NCI-H2196 treated with DMSO at 0.1 percent for 48 hours (cell line): ENCODE results near the gene HSD3B2.

Experiments used
- DNase-seq: peaks from one replicate; lab custom pipeline; 2025; ENCODE audit not compliant: unreplicated experiment; lab: John Stamatoyannopoulos, UW

The HSD3B2 gene

DNA sequence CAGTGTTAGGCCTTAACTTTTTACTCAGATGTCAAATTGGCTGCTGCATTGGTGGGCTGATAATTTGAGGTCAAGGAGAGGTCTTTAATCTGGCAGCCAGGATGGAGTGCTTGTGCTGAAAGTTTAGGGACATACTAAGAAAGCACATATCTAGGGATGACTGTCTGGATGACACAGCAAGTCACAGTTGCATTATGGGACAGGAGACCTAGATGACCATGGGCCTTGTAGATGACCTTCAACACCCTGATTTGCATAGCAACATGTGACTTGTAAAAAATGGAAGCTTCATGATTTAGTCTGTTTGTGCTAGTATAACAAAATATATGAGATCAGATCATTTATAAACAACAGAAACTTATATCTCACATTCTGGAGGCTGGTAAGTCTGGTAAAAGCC lies 18.0 kb upstream of the HSD3B2 start:
- DNase-seq: no peak

GRCh38 chr1:119397986-119398385 lies 17.0 kb upstream of the HSD3B2 start:
- no peak for DNase-seq

DNA sequence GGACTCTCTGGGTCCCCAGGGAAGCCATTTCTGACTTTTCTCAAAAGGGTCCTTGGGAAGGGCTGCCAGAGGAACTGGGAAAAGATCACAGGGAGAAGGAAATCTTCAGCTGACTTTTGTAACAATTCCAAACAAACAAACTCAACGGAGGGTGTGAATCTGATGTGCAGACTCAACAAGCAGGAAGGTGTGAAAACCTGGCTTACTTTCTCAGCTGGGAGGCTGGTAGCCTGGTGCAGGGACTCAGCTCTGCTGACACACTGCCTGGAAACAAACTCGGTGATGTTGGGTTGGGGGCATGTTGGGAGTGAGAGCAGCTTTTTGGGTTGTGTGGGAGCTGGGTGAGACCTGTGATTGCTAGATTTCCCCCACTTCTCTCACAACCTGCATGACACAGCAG lies 10.2 kb upstream of the HSD3B2 start:
- no peak for DNase-seq

GRCh38 chr1:119409731-119410130 lies 5.2 kb upstream of the HSD3B2 start:
- no peak for DNase-seq

DNA sequence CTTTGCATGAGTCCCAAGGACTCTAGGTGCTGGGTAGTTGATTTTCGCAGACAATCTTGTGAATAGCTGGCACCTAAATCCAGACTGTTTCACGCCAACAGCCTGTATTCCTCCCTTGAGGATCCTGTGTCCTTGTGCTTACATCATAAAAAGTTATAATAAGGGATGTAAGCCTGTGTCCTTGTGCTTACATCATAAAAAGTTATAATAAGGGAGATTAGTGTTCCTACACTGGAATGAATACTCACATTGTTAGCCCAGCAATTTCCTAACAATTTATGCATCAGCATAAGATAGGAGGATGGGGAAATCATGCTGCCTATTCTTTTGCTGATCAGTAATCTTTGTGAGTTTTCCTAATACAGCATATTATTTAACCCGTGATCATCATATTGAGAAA lies 4.0 kb upstream of the HSD3B2 start:
- DNase-seq: no peak

DNA sequence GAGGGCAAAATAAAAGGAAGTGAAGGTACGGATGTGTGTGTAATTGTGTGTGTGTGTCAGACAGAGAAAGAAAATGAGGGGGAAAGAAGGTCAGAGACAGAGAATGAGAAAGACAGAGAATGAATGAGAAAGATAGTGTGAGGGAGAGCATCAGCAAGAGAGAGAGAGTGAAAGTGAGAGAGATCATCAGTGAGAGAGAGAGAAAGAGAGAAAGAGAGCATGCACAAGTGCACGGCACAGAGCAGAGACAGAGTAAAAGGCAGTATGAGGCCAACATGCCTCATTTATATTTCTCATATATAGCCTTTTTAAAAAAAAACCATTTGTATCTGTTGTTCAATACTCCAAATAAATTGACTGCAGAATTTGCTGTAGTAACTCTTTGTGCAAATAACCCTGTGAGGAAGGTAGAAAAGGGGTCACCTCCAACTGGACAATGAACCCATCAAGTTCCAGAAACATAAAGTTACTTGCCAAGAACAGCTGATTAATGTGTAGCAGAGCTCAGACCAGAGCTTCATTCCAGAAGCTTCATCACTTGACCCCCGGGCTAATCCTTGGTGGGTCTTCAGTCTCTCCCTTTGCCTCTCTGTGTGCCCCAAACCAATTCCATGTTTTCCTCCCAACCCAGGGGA lies 1.2 kb downstream of the HSD3B2 start:
- DNase-seq: no peak

DNA sequence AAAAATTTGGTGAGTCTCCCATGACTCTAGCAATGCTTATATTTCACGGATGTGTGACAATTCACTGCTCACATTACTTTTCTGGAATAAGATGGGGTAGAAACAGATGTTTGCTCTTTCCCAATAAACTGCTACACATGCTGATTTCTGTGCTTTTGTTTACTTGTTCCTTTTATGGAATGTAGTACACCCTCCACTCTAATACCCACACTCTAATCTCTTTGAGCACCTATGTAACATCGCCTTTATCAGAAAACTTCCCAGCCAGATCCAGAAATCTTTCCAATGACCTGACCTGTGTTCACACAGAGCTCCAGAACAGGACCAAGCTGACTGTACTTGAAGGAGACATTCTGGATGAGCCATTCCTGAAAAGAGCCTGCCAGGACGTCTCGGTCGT lies 4.2 kb downstream of the HSD3B2 start:
- DNase-seq: no peak

DNA sequence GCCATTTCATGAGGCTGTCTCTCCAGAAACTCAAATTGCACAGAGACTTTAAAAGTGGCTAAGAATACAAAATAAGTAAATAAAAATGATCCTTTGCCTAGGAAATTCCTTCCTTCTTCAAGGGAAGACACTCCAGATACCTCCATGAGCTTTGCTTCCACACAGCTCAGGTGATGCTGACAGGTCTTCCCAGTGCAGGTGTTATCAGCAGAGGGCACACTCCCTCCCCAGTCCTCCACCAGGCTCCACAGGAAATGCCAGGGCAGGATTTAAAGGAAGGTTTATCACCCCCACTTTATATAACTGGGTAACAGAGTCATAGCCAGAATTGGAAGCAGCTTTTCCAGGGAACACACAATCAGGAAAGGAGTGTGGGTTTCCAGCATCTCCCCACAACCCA lies 5.7 kb downstream of the HSD3B2 start:
- no peak for DNase-seq

- no peak for DNase-seq
These were observed 7.7 kb downstream of the HSD3B2 start for GRCh38 chr1:119422631-119423030.

GRCh38 chr1:119428991-119429390 lies 14.0 kb downstream of the HSD3B2 start:
- DNase-seq: no peak

DNA sequence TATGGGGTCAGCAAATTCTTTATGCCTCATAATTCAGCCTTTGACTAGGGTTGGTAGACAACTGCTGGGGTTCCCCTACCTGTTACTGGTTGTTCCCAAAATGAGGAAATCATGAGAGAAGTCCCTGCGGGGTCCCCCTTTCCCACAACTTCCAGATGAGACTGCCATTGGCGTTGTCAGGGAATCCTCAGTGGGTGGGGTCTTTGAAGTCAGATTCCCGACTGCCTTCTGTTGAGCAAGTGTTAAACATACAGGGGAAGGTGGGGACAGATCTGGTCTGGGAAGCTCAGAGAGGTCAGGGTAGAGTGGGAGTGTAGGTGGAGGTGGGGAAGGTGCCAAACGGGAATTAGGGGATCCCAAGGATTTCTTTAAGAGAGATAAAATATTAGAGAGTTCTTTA lies 14.7 kb downstream of the HSD3B2 start:
- no peak for DNase-seq

DNA sequence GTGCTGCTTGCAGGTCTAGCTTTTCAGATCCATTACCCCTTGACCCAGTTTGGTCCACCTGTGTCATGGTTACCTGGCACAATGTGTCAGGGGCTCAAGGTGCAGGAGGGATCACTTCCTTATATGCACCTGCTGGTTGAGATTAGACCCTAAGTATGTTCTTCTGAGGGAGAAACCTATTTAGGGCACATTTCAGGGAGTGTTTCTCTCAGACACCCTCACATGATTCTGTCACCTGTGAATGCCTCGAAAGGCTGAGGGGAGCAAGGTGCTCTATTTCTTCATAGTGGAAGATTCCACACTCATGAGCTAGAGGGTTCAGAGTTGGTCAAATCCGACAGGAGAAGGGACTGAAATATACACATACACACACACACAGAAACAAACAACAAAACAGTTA lies 15.5 kb downstream of the HSD3B2 start:
- DNase-seq: no peak

- no peak for DNase-seq
These were observed 16.9 kb downstream of the HSD3B2 start for GRCh38 chr1:119431836-119432235.

- no peak for DNase-seq
These were observed 20.1 kb downstream of the HSD3B2 start for GRCh38 chr1:119435052-119435451.

DNA sequence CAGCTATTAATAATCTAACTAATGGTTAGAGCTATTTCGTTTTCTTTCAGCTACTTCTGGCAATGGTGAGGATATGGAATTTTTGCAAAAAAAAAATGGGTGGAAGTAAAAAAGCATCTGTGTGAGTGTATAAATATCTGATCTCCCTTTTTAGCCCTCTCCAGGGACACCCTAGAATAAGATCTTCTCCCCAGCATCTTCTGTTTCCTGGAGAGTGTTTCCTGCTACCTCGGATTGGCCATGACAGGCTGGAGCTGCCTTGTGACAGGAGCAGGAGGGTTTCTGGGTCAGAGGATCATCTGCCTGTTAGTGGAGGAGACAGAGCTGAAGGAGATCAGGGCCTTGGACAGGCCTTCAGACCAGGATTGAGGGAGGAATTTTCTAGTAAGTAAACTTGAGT lies 23.8 kb downstream of the HSD3B2 start:
- no peak for DNase-seq

GRCh38 chr1:119440721-119441307 lies 25.9 kb downstream of the HSD3B2 start:
- no peak for DNase-seq

GRCh38 chr1:119442756-119443155 lies 27.8 kb downstream of the HSD3B2 start:
- no peak for DNase-seq

GRCh38 chr1:119446321-119446720 lies 31.4 kb downstream of the HSD3B2 start:
- no peak for DNase-seq

GRCh38 chr1:119447344-119448126 lies 32.6 kb downstream of the HSD3B2 start:
- no peak for DNase-seq

GRCh38 chr1:119448127-119448511 lies 33.2 kb downstream of the HSD3B2 start:
- no peak for DNase-seq

- DNase-seq: no peak
These were observed 35.0 kb downstream of the HSD3B2 start for GRCh38 chr1:119449971-119450370.

DNA sequence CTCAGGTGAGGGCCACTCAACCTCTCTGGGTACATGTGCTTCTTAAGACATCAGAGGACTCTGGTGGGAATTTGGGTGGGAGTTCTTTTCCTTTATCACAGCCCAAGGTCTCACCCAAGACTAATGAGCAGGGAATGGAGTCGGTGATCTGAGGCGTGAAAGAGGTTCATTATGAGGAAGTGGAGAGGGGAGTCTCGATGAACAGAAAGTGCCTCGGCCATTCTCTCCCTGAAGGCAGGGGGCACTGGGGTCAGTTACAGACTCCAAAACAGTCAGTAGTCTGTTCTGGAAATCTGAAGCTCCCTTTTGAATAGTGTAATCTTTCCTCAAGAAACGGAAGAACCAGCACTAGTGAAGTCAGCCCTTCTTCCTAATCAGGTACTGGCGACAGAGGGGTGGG lies 36.2 kb downstream of the HSD3B2 start:
- DNase-seq: no peak
